Keratinocyte (primary cell): Measurements from ENCODE around the gene RAB11FIP4. TPM values are rescaled to one million over a fixed set of nuclear protein-coding genes. Genes with fewer than 3 reads are reported as not detected.
A peak's percentile ranks its signal among the peaks of the same experiment; 100 is the strongest.
"Not testable (repeated sequence)": the region's sequence is repeated elsewhere in the genome, so short reads cannot be mapped to it uniquely, and the experiment has no call there.

Experiments used
- DNase-seq: peaks from one replicate; pipeline ENCODE4 v3.0.0-alpha.2; 2011; ENCODE audit warnings: low read depth, missing footprints, low spot score
- FAIRE-seq: peaks from 2 replicates; lab custom pipeline; 2011; peaks lifted over from hg19 to GRCh38; lab: Jason Lieb, UNC
- H2AFZ ChIP-seq: 2 replicates; pipeline ENCODE4 v1.6.0; 2012; ENCODE audit warnings: low read length, control low read depth, inconsistent platforms; ENCODE audit not compliant: control insufficient read depth
- H3K27ac ChIP-seq: 2 replicates; pipeline ENCODE4 v1.5.1; 2011; ENCODE audit warnings: low read length; ENCODE audit not compliant: control insufficient read depth, insufficient read depth
- H3K27me3 ChIP-seq: 3 replicates; pipeline ENCODE4 v1.6.0; 2011; ENCODE audit warnings: low read length; ENCODE audit not compliant: control insufficient read depth, insufficient read depth; ENCODE audit errors: extremely low read depth
- H3K36me3 ChIP-seq, 2 experiments: 2 replicates in 1 of 2; 3 replicates in 1 of 2; pipeline ENCODE4 v1.5.1; 2011; ENCODE audit warnings: low read length in 2 of 2, mild to moderate bottlenecking in 1 of 2; ENCODE audit not compliant: control insufficient read depth in 2 of 2, insufficient read depth in 2 of 2; ENCODE audit errors: extremely low read depth in 1 of 2
- H3K4me1 ChIP-seq: 3 replicates; pipeline ENCODE4 v1.5.1; 2011; ENCODE audit warnings: low read length; ENCODE audit not compliant: control insufficient read depth, insufficient read depth; ENCODE audit errors: extremely low read depth
- H3K4me2 ChIP-seq: 3 replicates; pipeline ENCODE4 v1.6.0; 2011; ENCODE audit warnings: low read depth, low read length; ENCODE audit not compliant: control insufficient read depth, insufficient read depth; ENCODE audit errors: extremely low read depth
- H3K4me3 ChIP-seq, 3 experiments: fragments of 200-600 bp in 1 of 3; sonication (generic) in 1 of 3; 2 replicates in 2 of 3; 3 replicates in 1 of 3; pipeline ENCODE4 v1.5.1; 2011 to 2016; ENCODE audit warnings: low read length in 3 of 3, mild to moderate bottlenecking in 3 of 3, control low read depth in 2 of 3, inconsistent platforms in 1 of 3, low read depth in 1 of 3, mixed read lengths in 1 of 3, mixed run types in 1 of 3, moderate library complexity in 1 of 3; ENCODE audit not compliant: control insufficient read depth in 2 of 3, insufficient read depth in 2 of 3; ENCODE audit errors: extremely low read depth in 1 of 3
- H3K79me2 ChIP-seq: 2 replicates; pipeline ENCODE4 v1.6.0; 2012; ENCODE audit warnings: low read length; ENCODE audit not compliant: control insufficient read depth, insufficient read depth
- H3K9ac ChIP-seq: 3 replicates; pipeline ENCODE4 v1.6.0; 2011; ENCODE audit warnings: low read length; ENCODE audit not compliant: control insufficient read depth, insufficient read depth; ENCODE audit errors: extremely low read depth
- H3K9me1 ChIP-seq: 3 replicates; pipeline ENCODE4 v1.6.0; 2011; ENCODE audit warnings: low read length; ENCODE audit not compliant: control insufficient read depth, insufficient read depth; ENCODE audit errors: extremely low read depth
- H3K9me3 ChIP-seq: 2 replicates; pipeline ENCODE4 v1.5.1; 2012; ENCODE audit warnings: low read depth, low read length; ENCODE audit not compliant: control insufficient read depth
- H4K20me1 ChIP-seq: 3 replicates; pipeline ENCODE4 v1.6.0; 2011; ENCODE audit warnings: low read length; ENCODE audit not compliant: control insufficient read depth, insufficient read depth; ENCODE audit errors: extremely low read depth
- EZH2 ChIP-seq: IDR thresholded peaks from one replicate; pipeline ENCODE4 v1.6.1; 2012; ENCODE audit warnings: inconsistent platforms, mild to moderate bottlenecking, low read length, moderate library complexity
- dilution Hi-C: fragments of 300-500 bp; cut with MboI; formaldehyde crosslinking; loops from one replicate; pipeline ENCODE4 v1.7.0; 2020; ENCODE audit warnings: low sequenced_read_pairs; ENCODE audit not compliant: extremely low pct_ligation_motif_present
- polyA plus RNA-seq, 5 experiments: library from polyadenylated mRNA; depleted of rRNA in 3 of 5; stranded (reverse) in 3 of 5; stranded (forward) in 1 of 5; unstranded in 1 of 5; fragments of >200 nt; gene quantifications; 1 replicate in 1 of 5; 2 replicates in 3 of 5; 3 replicates in 1 of 5; pipeline versions ENCODE4 v1.2.1 to v1.2.3, GENCODE V29; 2011 to 2012; ENCODE audit warnings: missing spikeins in 2 of 5, low read depth in 1 of 5, low replicate concordance in 1 of 5
- TF ChIP-seq, protein P1 (sequence below), 3 experiments: IDR thresholded peaks in 1 of 3; conservative IDR thresholded peaks in 1 of 3; optimal IDR thresholded peaks in 1 of 3; 2 replicates in 2 of 3; 3 replicates in 1 of 3; pipeline versions ENCODE3 to v1.5.1; 2011; ENCODE audit warnings: low read length in 3 of 3, mild to moderate bottlenecking in 3 of 3, moderate library complexity in 2 of 3, control low read depth in 1 of 3, inconsistent platforms in 1 of 3; ENCODE audit not compliant: insufficient read depth in 2 of 3; ENCODE audit errors: extremely low read depth in 1 of 3

Gene RAB11FIP4
- polyA plus RNA-seq, 1 donor (not counting 4 experiments of a cell fraction or from before 2014, with no cell fraction given) = 9.1 TPM

DNA sequence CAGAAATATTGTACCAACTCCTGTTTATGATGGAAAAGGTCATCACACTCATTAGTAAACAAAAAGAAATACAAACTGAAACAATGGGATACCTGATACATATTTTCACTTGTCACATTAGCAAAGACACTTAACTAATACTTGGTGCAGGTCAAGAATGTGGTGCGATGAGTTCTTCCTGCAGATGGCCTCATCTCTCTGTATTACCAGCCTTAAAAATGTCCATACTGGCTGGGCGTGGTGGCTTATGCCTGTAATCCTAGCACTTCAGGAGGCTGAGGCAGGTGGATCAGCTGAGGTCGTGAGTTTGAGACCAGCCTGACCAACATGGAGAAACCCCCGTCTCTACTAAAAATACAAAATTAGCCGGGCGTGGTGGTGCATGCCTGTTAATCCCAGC lies 8.0 kb upstream of the RAB11FIP4 start:
- TF ChIP-seq, protein P1, sequence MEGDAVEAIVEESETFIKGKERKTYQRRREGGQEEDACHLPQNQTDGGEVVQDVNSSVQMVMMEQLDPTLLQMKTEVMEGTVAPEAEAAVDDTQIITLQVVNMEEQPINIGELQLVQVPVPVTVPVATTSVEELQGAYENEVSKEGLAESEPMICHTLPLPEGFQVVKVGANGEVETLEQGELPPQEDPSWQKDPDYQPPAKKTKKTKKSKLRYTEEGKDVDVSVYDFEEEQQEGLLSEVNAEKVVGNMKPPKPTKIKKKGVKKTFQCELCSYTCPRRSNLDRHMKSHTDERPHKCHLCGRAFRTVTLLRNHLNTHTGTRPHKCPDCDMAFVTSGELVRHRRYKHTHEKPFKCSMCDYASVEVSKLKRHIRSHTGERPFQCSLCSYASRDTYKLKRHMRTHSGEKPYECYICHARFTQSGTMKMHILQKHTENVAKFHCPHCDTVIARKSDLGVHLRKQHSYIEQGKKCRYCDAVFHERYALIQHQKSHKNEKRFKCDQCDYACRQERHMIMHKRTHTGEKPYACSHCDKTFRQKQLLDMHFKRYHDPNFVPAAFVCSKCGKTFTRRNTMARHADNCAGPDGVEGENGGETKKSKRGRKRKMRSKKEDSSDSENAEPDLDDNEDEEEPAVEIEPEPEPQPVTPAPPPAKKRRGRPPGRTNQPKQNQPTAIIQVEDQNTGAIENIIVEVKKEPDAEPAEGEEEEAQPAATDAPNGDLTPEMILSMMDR (optimal IDR thresholded peaks at IDR 0.05 in 1 of 3, IDR thresholded peaks at IDR 0.05 in 1 of 3, conservative IDR thresholded peaks at IDR 0.05 in 1 of 3; ENCODE audit: extremely low read depth in 1 of 3, insufficient read depth in 2 of 3, low read length in 3 of 3) = peak in 1 of 3 experiments; percentile 7
- H3K4me3 ChIP-seq, H3K9me3 ChIP-seq, H3K4me1 ChIP-seq, H3K9ac ChIP-seq, H3K4me2 ChIP-seq, DNase-seq, H3K9me1 ChIP-seq, H3K27me3 ChIP-seq, FAIRE-seq, dilution Hi-C loops, H2AFZ ChIP-seq, H3K36me3 ChIP-seq, H4K20me1 ChIP-seq, H3K27ac ChIP-seq, H3K79me2 ChIP-seq: not testable (repeated sequence)

DNA sequence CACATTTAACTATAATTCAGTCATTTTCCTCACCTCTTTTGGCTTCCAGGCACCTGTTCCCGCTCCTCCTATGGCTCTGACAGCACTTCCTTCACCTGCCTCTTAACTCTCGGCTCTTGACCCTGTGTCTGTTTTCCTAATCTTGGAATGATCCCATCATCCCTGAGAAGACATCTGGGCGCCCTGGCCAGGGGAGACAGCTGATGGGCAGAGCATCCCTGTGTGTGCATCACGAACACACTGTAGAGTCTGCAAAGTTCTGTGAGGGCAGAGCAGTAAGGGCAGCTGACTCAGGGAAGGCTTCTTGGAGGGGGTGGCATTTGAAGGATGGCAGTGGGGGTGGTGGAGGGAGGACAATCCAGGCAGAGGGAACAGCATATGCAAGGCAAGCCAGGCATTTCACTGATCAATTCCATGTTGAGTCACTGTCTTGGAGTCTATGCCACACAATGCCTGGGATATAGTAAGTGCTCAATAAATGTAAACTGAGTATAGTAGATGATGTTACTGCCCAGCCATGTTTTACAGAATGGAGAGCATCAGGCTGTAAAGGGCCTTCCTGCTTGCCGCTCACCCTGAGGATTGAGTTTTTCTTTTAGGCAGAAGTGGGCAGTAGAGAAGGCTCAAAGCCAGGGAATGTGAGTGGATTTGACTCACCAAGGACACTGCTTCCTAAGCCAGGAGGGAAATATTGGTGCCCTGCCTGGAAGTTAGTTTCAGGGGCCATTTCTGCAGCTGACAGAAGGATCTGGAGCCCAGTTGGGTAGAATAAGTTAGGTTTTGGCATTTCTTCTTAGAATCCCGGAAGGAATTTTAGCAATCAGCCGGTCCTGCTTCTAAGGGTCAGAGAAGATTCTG lies 5.8 kb upstream of the RAB11FIP4 start:
- no peak overlapping the region for H2AFZ ChIP-seq
- H3K4me2 ChIP-seq = no peak overlapping the region
- H4K20me1 ChIP-seq = no peaks in the 10 kb centered on the region
- peaks cover 0 to 2% of the 10 kb centered on the region in 2 experiments for H3K36me3 ChIP-seq
- no peaks in the 10 kb centered on the region for H3K9me1 ChIP-seq
- H3K27me3 ChIP-seq = peaks cover 15% of the 10 kb centered on the region
- no peak for TF ChIP-seq EZH2
- TF ChIP-seq, protein P1 (optimal IDR thresholded peaks at IDR 0.05 in 1 of 3, IDR thresholded peaks at IDR 0.05 in 1 of 3, conservative IDR thresholded peaks at IDR 0.05 in 1 of 3; ENCODE audit: extremely low read depth in 1 of 3, insufficient read depth in 2 of 3, low read length in 3 of 3) = no peak
- H3K4me3 ChIP-seq = no peak overlapping the region
- no peaks in the 10 kb centered on the region for H3K79me2 ChIP-seq
- no peaks in the 10 kb centered on the region for H3K9me3 ChIP-seq
- FAIRE-seq = no peak
- dilution Hi-C loops = no loop called here
- no peak overlapping the region for H3K27ac ChIP-seq
- DNase-seq = no peak
- no peak overlapping the region for H3K9ac ChIP-seq
- no peaks in the 10 kb centered on the region for H3K4me1 ChIP-seq
